Stomach (tissue), 4 donors: ENCODE data around the gene VDR.

ENCODE experiments used
- EP300 ChIP-seq: sonication (generic); formaldehyde crosslinking; IDR thresholded peaks from one replicate; pipeline ENCODE4 v1.6.1; 2017; ENCODE audit warnings: antibody characterized with exemption
- POLR2AphosphoS5 ChIP-seq, 3 donors: sonication (generic); formaldehyde crosslinking; IDR thresholded peaks; one replicate each; pipeline ENCODE4 v1.6.1; 2016; ENCODE audit warnings: antibody characterized with exemption in 3 of 3
- TF ChIP-seq, protein P1 (sequence below), 7 experiments: fragments of 450-650 bp in 4 of 7; fragments of 200-600 bp in 3 of 7; sonication (generic) in 3 of 7; IDR thresholded peaks; one replicate each; pipeline ENCODE4 v1.5.1; 2016 to 2019; ENCODE audit warnings: antibody characterized with exemption in 7 of 7, control low read depth in 2 of 7, mild to moderate bottlenecking in 1 of 7

DNA sequence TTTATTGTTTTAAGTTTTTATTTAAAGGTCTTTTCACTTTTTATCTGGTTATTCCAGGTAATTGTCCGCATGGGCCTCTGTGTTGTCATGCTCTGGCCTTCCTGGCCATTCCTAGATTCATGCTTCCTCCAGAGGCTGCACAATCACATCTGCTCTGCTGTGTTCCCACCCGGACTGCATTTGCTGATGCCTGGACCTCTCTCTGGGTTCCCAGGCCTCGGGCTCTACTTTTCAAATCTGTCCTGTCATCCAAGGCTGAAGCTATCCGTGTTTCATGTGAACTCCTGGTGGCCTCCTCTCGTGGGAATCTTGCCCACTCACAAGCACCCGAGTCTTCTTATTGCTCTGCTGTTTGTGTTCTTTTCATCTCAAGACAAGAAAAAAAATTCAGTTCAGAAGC is 16.1 kb upstream of the VDR start:
- TF ChIP-seq, protein P1, sequence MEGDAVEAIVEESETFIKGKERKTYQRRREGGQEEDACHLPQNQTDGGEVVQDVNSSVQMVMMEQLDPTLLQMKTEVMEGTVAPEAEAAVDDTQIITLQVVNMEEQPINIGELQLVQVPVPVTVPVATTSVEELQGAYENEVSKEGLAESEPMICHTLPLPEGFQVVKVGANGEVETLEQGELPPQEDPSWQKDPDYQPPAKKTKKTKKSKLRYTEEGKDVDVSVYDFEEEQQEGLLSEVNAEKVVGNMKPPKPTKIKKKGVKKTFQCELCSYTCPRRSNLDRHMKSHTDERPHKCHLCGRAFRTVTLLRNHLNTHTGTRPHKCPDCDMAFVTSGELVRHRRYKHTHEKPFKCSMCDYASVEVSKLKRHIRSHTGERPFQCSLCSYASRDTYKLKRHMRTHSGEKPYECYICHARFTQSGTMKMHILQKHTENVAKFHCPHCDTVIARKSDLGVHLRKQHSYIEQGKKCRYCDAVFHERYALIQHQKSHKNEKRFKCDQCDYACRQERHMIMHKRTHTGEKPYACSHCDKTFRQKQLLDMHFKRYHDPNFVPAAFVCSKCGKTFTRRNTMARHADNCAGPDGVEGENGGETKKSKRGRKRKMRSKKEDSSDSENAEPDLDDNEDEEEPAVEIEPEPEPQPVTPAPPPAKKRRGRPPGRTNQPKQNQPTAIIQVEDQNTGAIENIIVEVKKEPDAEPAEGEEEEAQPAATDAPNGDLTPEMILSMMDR (IDR thresholded peaks at IDR 0.05) = no peak
- TF ChIP-seq POLR2AphosphoS5 (IDR thresholded peaks at IDR 0.05) = no peak
- no peak for TF ChIP-seq EP300
